GM12892 (cell line): ENCODE results near the gene RAD51.

Experiments
- POLR2A ChIP-seq: IDR thresholded peaks from 2 replicates; pipeline ENCODE4 v1.6.1; 2011; ENCODE audit warnings: low read depth, low read length, control low read depth
- POLR2AphosphoS5 ChIP-seq: IDR thresholded peaks from 2 replicates; pipeline ENCODE4 v1.6.1; 2011; ENCODE audit warnings: low read depth, low read length, control low read depth

GRCh38 chr15:40771242-40771641, 76.3 kb downstream of the RAD51 start:
- TF ChIP-seq POLR2A (no peak), POLR2AphosphoS5 (no peak)
